ENCODE data around the gene FAM76B. TPM values are rescaled to one million over a fixed set of nuclear protein-coding genes. Genes with fewer than 3 reads are reported as not detected.

The FAM76B gene
- total RNA-seq, 1 experiment from 2014 or later: 13.3 TPM

DNA sequence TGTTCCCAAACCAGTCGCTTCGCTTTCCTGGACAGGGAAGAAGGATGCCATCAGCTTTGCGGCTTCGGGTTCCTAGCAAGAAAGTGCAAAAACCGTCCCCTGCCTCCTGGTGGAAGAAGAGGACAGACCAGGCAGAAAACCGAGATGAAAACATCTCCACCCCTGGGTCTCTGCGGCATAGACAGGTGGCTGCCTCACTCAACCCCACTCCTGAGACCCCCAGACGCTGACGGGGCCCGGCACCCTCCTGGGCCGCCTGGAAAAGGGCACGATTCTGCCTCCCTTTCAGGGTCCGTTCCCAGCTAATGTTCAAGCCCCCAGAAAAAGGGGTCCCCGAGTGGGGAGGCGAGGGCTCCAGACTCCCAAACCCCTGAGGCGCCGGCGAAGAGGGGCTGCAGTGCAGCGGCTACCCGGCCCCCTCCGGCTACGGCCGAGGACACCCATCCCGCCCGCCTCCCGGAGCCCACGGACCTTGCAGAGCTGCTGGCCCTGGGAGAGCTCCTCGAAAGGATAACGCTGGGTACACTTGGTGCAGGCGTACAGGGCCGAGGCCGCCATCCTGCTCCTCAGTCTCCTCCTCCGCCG is 569 bp downstream of the FAM76B start:
- no peaks in the 10 kb centered on the region for H3K9me3 ChIP-seq (ENCODE audit: low read length)
- ATAC-seq: peak; percentile 1
- peaks cover 53% of the 10 kb centered on the region for H3K79me2 ChIP-seq (ENCODE audit: low read length)
- peak overlapping the region; percentile 86 for H3K4me3 ChIP-seq (ENCODE audit: low read length)
- peaks cover 16% of the 10 kb centered on the region for H3K36me3 ChIP-seq (ENCODE audit: low read depth, low read length)
- TF ChIP-seq CTCF (conservative IDR thresholded peaks at IDR 0.05; ENCODE audit: low read depth, low read length) (peak; percentile 4; the same call in 1 of the 2 replicates), EZH2 (IDR thresholded peaks at IDR 0.05; ENCODE audit: low read length, unreplicated experiment) (no peak)
- peak overlapping the region; percentile 89 for H3K9ac ChIP-seq (ENCODE audit: low read length)
- CTCF ChIA-PET: interaction anchor here (0.5 kb wide), 1 partner anchor 636 kb away, joined by 4 read pairs; no protein-coding TSS in a partner anchor
- intact Hi-C loops (cut with micrococcal nuclease): loop anchor here (1.0 kb wide), 1 partner anchor 558 kb away; the partner anchor contains the start of gene SESN3
- H3K27me3 ChIP-seq (ENCODE audit: low read length): no peaks in the 10 kb centered on the region
- POLR2A ChIA-PET (ENCODE audit: unreplicated experiment): interaction anchor here (0.5 to 0.6 kb wide), 4 partner anchors 61 to 643 kb away, joined by 3 to 9 read pairs (median 3); no protein-coding TSS in a partner anchor
- H3K4me1 ChIP-seq (ENCODE audit: insufficient read depth, low read length): peaks cover 33% of the 10 kb centered on the region
- no peaks in the 10 kb centered on the region for H3K9me2 ChIP-seq (replicated peaks; ENCODE audit: low read length)
- H2AFZ ChIP-seq (ENCODE audit: low read length): peak overlapping the region; percentile 94
- H4K20me1 ChIP-seq (ENCODE audit: low read length): 0 out of 2 replicates have a peak, but pooled peaks cover 4% of the 10 kb centered on the region
- peak overlapping the region; percentile 87 for H3K27ac ChIP-seq (ENCODE audit: low read length)
- peak; percentile 42 for DNase-seq
- H3K4me2 ChIP-seq (ENCODE audit: low read length): peak overlapping the region; percentile 97
- no TSS peak for BruUV-seq (replicated peaks)
- no peaks in the 10 kb centered on the region for H3F3A ChIP-seq (ENCODE audit: low read length, unreplicated experiment)

DNA sequence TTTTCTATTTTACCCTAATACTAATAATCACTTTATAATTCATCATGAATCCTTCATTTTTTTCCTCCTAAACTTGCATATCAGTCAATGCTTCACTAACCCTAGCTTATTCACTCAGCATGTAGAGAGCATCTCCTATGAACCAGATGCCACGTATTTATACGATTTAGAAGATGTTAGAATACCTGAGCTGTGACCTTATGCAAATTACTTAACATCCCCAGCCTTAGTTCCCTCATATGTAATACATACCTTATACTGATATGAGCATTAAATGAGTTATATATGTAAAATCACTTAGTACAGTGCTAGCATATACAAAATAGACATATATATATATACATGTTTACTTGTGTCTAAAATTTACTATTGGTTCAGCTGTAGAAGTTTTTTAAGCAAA is 9.0 kb downstream of the FAM76B start:
- H2AFZ ChIP-seq (ENCODE audit: low read length): no peak overlapping the region
- no peaks in the 10 kb centered on the region for H3K27me3 ChIP-seq (ENCODE audit: low read length)
- no peaks in the 10 kb centered on the region for H4K20me1 ChIP-seq (ENCODE audit: low read length)
- H3K79me2 ChIP-seq (ENCODE audit: low read length): no peaks in the 10 kb centered on the region
- no peaks in the 10 kb centered on the region for H3K4me1 ChIP-seq (ENCODE audit: insufficient read depth, low read length)
- DNase-seq (no peak), ATAC-seq (no peak)
- H3K9me3 ChIP-seq (ENCODE audit: low read length): no peaks in the 10 kb centered on the region
- no peak overlapping the region for H3K27ac ChIP-seq (ENCODE audit: low read length)
- peaks cover 82% of the 10 kb centered on the region for H3K36me3 ChIP-seq (ENCODE audit: low read depth, low read length)
- POLR2A ChIA-PET (ENCODE audit: unreplicated experiment): no interaction called here
- no peaks in the 10 kb centered on the region for H3K9me2 ChIP-seq (replicated peaks; ENCODE audit: low read length)
- H3K4me2 ChIP-seq (ENCODE audit: low read length): no peak overlapping the region
- no peak overlapping the region for H3K9ac ChIP-seq (ENCODE audit: low read length)
- CTCF ChIA-PET: no interaction called here
- H3F3A ChIP-seq (ENCODE audit: low read length, unreplicated experiment): no peaks in the 10 kb centered on the region
- no peak for TF ChIP-seq EZH2 (IDR thresholded peaks at IDR 0.05; ENCODE audit: low read length, unreplicated experiment)
- TF ChIP-seq EZH2phosphoT487 (IDR thresholded peaks at IDR 0.05; ENCODE audit: borderline replicate concordance, low read length): no peak
- TF ChIP-seq CTCF (conservative IDR thresholded peaks at IDR 0.05; ENCODE audit: low read depth, low read length): no peak
- intact Hi-C loops (cut with micrococcal nuclease): no loop called here
- no peak overlapping the region for H3K4me3 ChIP-seq (ENCODE audit: low read length)
- BruUV-seq (replicated peaks): no TSS peak

DNA sequence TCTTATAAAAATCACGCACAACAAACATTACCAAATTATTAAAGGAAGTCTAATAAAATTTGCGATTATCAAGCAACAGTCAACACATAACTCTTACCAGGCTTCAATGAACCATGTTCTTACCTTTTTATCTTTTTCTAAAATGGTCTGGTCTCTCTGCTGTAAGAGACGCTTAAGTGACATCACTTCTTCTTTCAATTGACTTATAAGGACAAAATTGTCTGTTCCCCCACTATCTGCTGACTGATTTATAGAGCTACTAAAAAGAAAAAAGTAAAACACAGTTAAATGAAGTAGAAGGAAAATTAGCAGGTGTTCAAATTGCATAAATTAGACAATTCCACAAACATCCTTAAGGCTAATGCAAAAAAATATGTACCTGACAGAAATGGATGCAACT is 10.9 kb downstream of the FAM76B start:
- Histone ChIP-seq H3K4me1 (ENCODE audit: insufficient read depth, low read length) (no peaks in the 10 kb centered on the region), H3K79me2 (ENCODE audit: low read length) (no peaks in the 10 kb centered on the region), H3K4me3 (ENCODE audit: low read length) (no peak overlapping the region), H3F3A (ENCODE audit: low read length, unreplicated experiment) (no peaks in the 10 kb centered on the region), H3K27ac (ENCODE audit: low read length) (no peak overlapping the region), H4K20me1 (ENCODE audit: low read length) (no peaks in the 10 kb centered on the region), H2AFZ (ENCODE audit: low read length) (no peak overlapping the region), H3K9me3 (ENCODE audit: low read length) (no peaks in the 10 kb centered on the region), H3K27me3 (ENCODE audit: low read length) (no peaks in the 10 kb centered on the region), H3K36me3 (ENCODE audit: low read depth, low read length) (peaks cover 82% of the 10 kb centered on the region), H3K9me2 (replicated peaks; ENCODE audit: low read length) (no peaks in the 10 kb centered on the region), H3K4me2 (ENCODE audit: low read length) (no peak overlapping the region), H3K9ac (ENCODE audit: low read length) (no peak overlapping the region)
- CTCF ChIA-PET: no interaction called here
- intact Hi-C loops (cut with micrococcal nuclease): no loop called here
- POLR2A ChIA-PET (ENCODE audit: unreplicated experiment): interaction anchor here (0.7 kb wide), 1 partner anchor 616 kb away, joined by 4 read pairs; no protein-coding TSS in a partner anchor
- no TSS peak for BruUV-seq (replicated peaks)
- TF ChIP-seq CTCF (conservative IDR thresholded peaks at IDR 0.05; ENCODE audit: low read depth, low read length) (no peak), EZH2phosphoT487 (IDR thresholded peaks at IDR 0.05; ENCODE audit: borderline replicate concordance, low read length) (no peak), EZH2 (IDR thresholded peaks at IDR 0.05; ENCODE audit: low read length, unreplicated experiment) (no peak)
- DNase-seq (no peak), ATAC-seq (no peak)
